Natural killer cell treated with Interleukin-12 subunit alpha and Interleukin-12 subunit beta and Interleukin-15 and Interleukin-18, amount 100 ng/mL, for 72 hours (primary cell): Measurements from ENCODE around the gene WDR77. TPM values are rescaled to one million over a fixed set of nuclear protein-coding genes. Genes with fewer than 3 reads are reported as not detected.

ENCODE experiments used
- ATAC-seq, 2 donors: fragments of 150-1000 bp; cut with Tn5 transposase in 1 of 2; sonication (Bioruptor Pico), chemical (Tn5 transposase) in 1 of 2; 2 replicates each; pipeline ENCODE4 v1.10.0; 2021
- DNase-seq: peaks from one replicate; pipeline ENCODE4 v3.0.0; 2022; ENCODE audit warnings: low spot score
- H3K27ac Mint-ChIP-seq, 2 donors: 1 replicate in 1 of 2; 2 replicates in 1 of 2; pipeline ENCODE4 v1.8.0; 2022; ENCODE audit warnings: mixed read lengths in 2 of 2, mild to moderate bottlenecking in 1 of 2, moderate library complexity in 1 of 2
- H3K27me3 Mint-ChIP-seq, 2 donors: 1 replicate in 1 of 2; 2 replicates in 1 of 2; pipeline ENCODE4 v1.8.0; 2022; ENCODE audit warnings: mixed read lengths in 2 of 2
- H3K36me3 Mint-ChIP-seq: one replicate; pipeline ENCODE4 v1.8.0; 2022; ENCODE audit warnings: mixed read lengths
- H3K4me1 Mint-ChIP-seq, 2 donors: 1 replicate in 1 of 2; 2 replicates in 1 of 2; pipeline ENCODE4 v1.8.0; 2022; ENCODE audit warnings: low read depth in 2 of 2, mixed read lengths in 2 of 2, mild to moderate bottlenecking in 1 of 2
- H3K4me3 Mint-ChIP-seq: one replicate; pipeline ENCODE4 v1.8.0; 2022; ENCODE audit warnings: mixed read lengths
- H3K9me3 Mint-ChIP-seq: 2 replicates; pipeline ENCODE4 v1.8.0; 2022; ENCODE audit warnings: mixed read lengths
- total RNA-seq, 2 donors: library from RNA; stranded (reverse); gene quantifications; one replicate each; pipeline ENCODE4 v1.2.3, GENCODE V29; 2022

Gene WDR77
- 10 to 100 TPM; 27.6 to 67.1 TPM for total RNA-seq

DNA sequence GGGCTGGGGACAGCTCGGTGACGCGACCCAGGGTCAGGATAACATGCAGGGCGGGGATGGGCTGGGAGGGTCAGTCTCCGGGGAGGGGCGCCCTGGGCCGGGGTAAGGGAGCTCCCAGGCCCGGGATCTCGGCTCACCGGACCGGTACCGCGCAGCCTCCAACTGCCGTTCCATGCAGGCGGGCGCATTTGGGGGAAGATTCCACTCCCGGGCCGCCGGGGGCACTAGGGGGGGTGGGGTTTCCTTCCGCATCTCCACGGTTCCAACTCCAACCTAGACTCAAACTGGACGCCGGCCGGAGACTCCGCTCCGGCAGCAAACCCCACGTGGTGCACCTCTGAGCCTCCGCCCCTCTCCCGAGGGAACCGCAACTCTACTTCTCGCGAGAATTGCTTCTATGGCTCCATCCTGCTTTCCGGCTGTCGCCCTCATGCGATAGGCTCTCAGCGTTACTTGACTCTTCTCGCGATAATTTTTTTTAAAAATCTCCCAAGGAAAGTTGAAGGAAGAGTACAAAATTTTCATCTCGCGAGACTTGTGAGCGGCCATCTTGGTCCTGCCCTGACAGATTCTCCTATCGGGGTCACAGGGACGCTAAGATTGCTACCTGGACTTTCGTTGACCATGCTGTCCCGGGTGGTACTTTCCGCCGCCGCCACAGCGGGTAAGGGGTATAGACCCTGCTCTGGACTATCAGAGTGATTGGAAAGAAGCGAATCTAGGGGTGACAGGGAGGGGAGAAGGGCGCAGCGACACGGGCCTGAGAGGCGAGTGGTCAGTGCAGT is at the start of gene WDR77, which contains the start of gene ATP5PB:
WDR77 (minus strand) TSS at position 339 of the 785 bp plus-strand sequence; CDS start at position 252, 87 bp downstream.
ATP5PB (plus strand) TSS at position 547 of the 785 bp plus-strand sequence; CDS start at position 625, 78 bp downstream.
- Mint-ChIP-seq H3K27me3 (no peaks in the 10 kb centered on the region), H3K9me3 (no peaks in the 10 kb centered on the region), H3K36me3 (peaks cover 25% of the 10 kb centered on the region), H3K4me1 (peaks cover 52 to 59% of the 10 kb centered on the region in 2 donors), H3K4me3 (peak within 1 kb of the TSS; percentile 100), H3K27ac (peak within 1 kb of the TSS; percentile 100)
- ATAC-seq (peak; percentile 98 to 99), DNase-seq (peak; percentile 95)

- H3K27me3 Mint-ChIP-seq: no peaks in the 10 kb centered on the region
- no peak for DNase-seq
- H3K4me1 Mint-ChIP-seq: peaks cover 9 to 12% of the 10 kb centered on the region in 2 donors
- H3K4me3 Mint-ChIP-seq: no peak overlapping the region
- peaks cover 6% of the 10 kb centered on the region for H3K9me3 Mint-ChIP-seq
- peaks cover 23% of the 10 kb centered on the region for H3K36me3 Mint-ChIP-seq
- H3K27ac Mint-ChIP-seq: peak overlapping the region in 1 of 2 donors; percentile 48
- peak in 1 of 2 donors; percentile 62 for ATAC-seq
Measured at GRCh38 chr1:111497592-111497991, 48.5 kb upstream of the WDR77 start.

- H3K4me3 Mint-ChIP-seq: peak overlapping the region; percentile 39
- H3K9me3 Mint-ChIP-seq: peaks cover 6% of the 10 kb centered on the region
- no peak overlapping the region for H3K27ac Mint-ChIP-seq
- DNase-seq (no peak), ATAC-seq (peak in 1 of 2 donors; percentile 33)
- no peaks in the 10 kb centered on the region for H3K27me3 Mint-ChIP-seq
- H3K4me1 Mint-ChIP-seq: peaks cover 9 to 12% of the 10 kb centered on the region in 2 donors
- H3K36me3 Mint-ChIP-seq: peaks cover 23% of the 10 kb centered on the region
Measured at GRCh38 chr1:111496398-111496797, 47.3 kb upstream of the WDR77 start.

GRCh38 chr1:111491070-111491469 is 42.0 kb upstream of the WDR77 start:
- Mint-ChIP-seq H3K27me3 (no peaks in the 10 kb centered on the region), H3K27ac (no peak overlapping the region), H3K4me1 (peaks cover 10 to 13% of the 10 kb centered on the region in 2 donors), H3K4me3 (no peak overlapping the region), H3K36me3 (peaks cover 19% of the 10 kb centered on the region), H3K9me3 (peaks cover 3% of the 10 kb centered on the region)
- DNase-seq (no peak), ATAC-seq (no peak)

- H3K4me3 Mint-ChIP-seq: no peak overlapping the region
- H3K27ac Mint-ChIP-seq: peak overlapping the region in 1 of 2 donors; percentile 53
- DNase-seq (no peak), ATAC-seq (no peak)
- H3K4me1 Mint-ChIP-seq: peaks cover 7 to 8% of the 10 kb centered on the region in 2 donors
- H3K9me3 Mint-ChIP-seq: no peaks in the 10 kb centered on the region
- H3K36me3 Mint-ChIP-seq: peaks cover 14% of the 10 kb centered on the region
- no peaks in the 10 kb centered on the region for H3K27me3 Mint-ChIP-seq
Measured at GRCh38 chr1:111490220-111490619, 41.2 kb upstream of the WDR77 start.

DNA sequence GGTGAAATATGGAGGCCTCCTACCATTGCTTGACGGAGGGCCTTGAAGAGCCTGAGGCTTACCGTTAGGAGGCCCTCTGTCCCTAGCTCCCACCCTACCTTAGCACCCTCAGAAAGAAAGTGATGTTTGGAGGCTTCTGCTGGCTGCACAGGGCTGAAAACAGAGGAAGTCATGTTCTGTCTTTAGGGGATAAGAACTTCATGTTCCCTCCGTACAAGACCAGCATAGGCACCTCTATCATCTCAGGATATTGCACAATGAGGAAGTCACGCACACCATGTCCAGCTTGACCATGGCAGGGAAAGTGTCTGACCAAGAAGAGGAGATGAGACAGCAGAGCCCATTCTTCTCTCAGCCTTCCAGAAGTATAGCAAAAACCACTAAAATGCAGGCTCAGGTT is 40.5 kb upstream of the WDR77 start:
- peak overlapping the region; percentile 30 for H3K4me3 Mint-ChIP-seq
- ATAC-seq: peak in 1 of 2 donors; percentile 71
- peak overlapping the region in 1 of 2 donors; percentile 53 for H3K27ac Mint-ChIP-seq
- no peaks in the 10 kb centered on the region for H3K27me3 Mint-ChIP-seq
- H3K9me3 Mint-ChIP-seq: no peaks in the 10 kb centered on the region
- peaks cover 8% of the 10 kb centered on the region for H3K36me3 Mint-ChIP-seq
- no peak for DNase-seq
- H3K4me1 Mint-ChIP-seq: peaks cover 7 to 8% of the 10 kb centered on the region in 2 donors

DNA sequence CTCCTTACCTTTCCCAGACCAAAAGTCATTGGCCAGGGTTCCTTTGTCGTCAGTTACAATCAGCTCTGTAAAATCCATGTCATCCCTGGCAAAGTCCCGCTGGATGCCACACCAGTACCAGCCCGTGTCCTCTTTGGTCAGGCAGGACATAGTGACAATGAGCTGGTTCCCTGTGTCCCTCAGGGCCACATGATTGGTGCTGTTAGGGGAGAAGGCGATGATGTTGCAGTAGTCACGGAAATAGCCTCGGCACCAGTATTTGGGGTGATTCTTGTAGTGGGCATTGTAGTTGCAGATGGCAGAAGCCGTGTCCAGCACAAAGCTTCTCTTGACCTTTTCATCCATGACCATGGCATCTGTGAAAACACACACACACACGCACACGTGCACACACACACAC is 39.6 kb upstream of the WDR77 start:
- DNase-seq: no peak
- no peaks in the 10 kb centered on the region for H3K27me3 Mint-ChIP-seq
- H3K4me1 Mint-ChIP-seq: peaks cover 8% of the 10 kb centered on the region in 2 donors
- H3K27ac Mint-ChIP-seq: no peak overlapping the region
- H3K9me3 Mint-ChIP-seq: no peaks in the 10 kb centered on the region
- H3K36me3 Mint-ChIP-seq: no peaks in the 10 kb centered on the region
- ATAC-seq: peak in 1 of 2 donors; percentile 15
- H3K4me3 Mint-ChIP-seq: no peak overlapping the region

DNA sequence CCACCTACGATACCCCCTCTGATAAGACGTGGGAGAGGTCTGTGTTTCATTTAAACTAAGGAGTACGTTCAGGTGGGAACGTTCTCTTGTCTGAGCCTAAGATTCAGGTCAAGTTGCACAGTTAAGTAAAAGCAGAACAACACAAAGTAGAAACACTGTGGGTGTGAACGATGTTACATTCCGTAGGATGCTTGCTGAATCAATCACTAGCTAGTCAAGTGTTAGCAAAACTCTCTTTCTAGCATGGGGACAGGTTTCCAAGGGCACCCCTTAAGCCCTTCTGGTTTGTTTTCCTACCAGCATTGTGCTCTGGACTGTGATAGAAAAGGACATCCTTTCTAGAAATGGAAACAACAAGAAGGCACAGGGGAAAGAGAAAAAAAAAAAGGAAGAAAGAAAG is 38.1 kb upstream of the WDR77 start:
- Mint-ChIP-seq H3K9me3 (no peaks in the 10 kb centered on the region), H3K4me3 (no peak overlapping the region), H3K27ac (no peak overlapping the region), H3K4me1 (peaks cover 14 to 17% of the 10 kb centered on the region in 2 donors), H3K36me3 (no peaks in the 10 kb centered on the region), H3K27me3 (no peaks in the 10 kb centered on the region)
- no peak for DNase-seq
- ATAC-seq: no peak

DNA sequence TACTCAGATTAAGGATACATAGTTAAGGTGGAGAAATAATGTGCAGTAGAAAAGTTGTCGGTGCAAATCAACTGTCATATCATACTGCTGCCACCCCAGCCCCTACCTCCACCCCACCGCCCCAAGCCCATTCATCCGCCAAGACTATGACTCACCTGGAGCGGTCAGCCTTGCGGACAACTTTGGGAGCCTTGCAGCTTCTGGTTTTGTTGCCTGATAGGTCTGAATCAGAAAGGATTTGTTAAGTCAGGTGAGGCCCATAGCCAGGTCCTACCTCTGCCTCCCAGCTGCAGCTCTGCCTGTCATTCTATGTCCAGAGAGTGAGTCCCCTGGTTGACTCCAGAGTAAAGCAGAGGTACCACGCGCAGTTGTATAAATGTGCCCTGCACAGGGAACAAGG is 37.4 kb upstream of the WDR77 start:
- Mint-ChIP-seq H3K27ac (no peak overlapping the region), H3K36me3 (no peaks in the 10 kb centered on the region), H3K9me3 (no peaks in the 10 kb centered on the region), H3K27me3 (no peaks in the 10 kb centered on the region), H3K4me3 (no peak overlapping the region), H3K4me1 (peaks cover 14 to 17% of the 10 kb centered on the region in 2 donors)
- ATAC-seq (no peak), DNase-seq (no peak)

DNA sequence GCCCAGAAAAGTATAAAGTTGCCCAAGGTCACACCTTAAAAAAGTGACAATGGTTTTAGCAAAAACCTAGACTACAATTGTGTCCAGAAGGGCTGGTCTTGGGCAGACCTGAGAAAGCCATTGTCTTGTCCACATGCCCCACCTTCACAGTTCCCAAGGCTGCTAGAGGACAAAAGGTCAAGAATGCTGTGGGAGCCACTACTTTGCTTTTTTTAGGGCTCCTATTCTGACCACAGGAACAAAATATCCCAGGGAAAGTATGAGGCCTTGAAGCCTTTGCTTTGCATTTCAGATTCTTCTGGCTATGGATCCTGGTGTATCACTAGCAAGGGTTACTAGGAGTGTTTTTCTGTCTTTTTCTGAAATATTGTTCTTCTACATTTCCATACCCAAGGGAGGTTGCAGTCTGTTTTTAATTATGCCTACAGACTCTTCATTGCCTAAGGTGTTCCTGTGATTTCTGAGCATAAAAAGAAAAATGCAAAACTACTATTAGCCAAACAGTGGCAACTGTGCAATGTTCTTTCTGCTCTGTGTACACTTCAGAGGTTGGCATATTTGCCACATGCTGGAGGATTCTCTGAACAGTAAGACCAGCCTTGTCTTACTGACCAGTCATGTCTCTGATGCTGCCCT is 35.5 kb upstream of the WDR77 start:
- Mint-ChIP-seq H3K27ac (no peak overlapping the region), H3K36me3 (no peaks in the 10 kb centered on the region), H3K27me3 (no peaks in the 10 kb centered on the region), H3K9me3 (no peaks in the 10 kb centered on the region), H3K4me3 (no peak overlapping the region), H3K4me1 (peaks cover 6 to 14% of the 10 kb centered on the region in 2 donors)
- ATAC-seq (no peak), DNase-seq (no peak)

GRCh38 chr1:111483876-111484275 is 34.8 kb upstream of the WDR77 start:
- Mint-ChIP-seq H3K4me3 (no peak overlapping the region), H3K9me3 (no peaks in the 10 kb centered on the region), H3K4me1 (peaks cover 5 to 12% of the 10 kb centered on the region in 2 donors), H3K36me3 (no peaks in the 10 kb centered on the region), H3K27me3 (no peaks in the 10 kb centered on the region), H3K27ac (no peak overlapping the region)
- ATAC-seq (no peak), DNase-seq (no peak)

GRCh38 chr1:111483166-111483565 is 34.1 kb upstream of the WDR77 start:
- H3K27ac Mint-ChIP-seq: no peak overlapping the region
- no peak for ATAC-seq
- no peak overlapping the region for H3K4me3 Mint-ChIP-seq
- peaks cover 3% of the 10 kb centered on the region for H3K36me3 Mint-ChIP-seq
- H3K27me3 Mint-ChIP-seq: no peaks in the 10 kb centered on the region
- H3K9me3 Mint-ChIP-seq: no peaks in the 10 kb centered on the region
- DNase-seq: no peak
- H3K4me1 Mint-ChIP-seq: peaks cover 10 to 15% of the 10 kb centered on the region in 2 donors

- H3K27me3 Mint-ChIP-seq: no peaks in the 10 kb centered on the region
- peaks cover 26 to 31% of the 10 kb centered on the region in 2 donors for H3K4me1 Mint-ChIP-seq
- no peaks in the 10 kb centered on the region for H3K9me3 Mint-ChIP-seq
- peaks cover 10% of the 10 kb centered on the region for H3K36me3 Mint-ChIP-seq
- peak; percentile 63 for DNase-seq
- no peak overlapping the region for H3K4me3 Mint-ChIP-seq
- no peak overlapping the region for H3K27ac Mint-ChIP-seq
- peak; percentile 69 to 82 for ATAC-seq
Measured at GRCh38 chr1:111481387-111482221, 32.5 kb upstream of the WDR77 start.
